A549 (cell line): Measurements from ENCODE around the gene ZDHHC22. TPM values are rescaled to one million over a fixed set of nuclear protein-coding genes. Genes with fewer than 3 reads are reported as not detected.

Experiments
- ATAC-seq, 2 experiments: fragments of 200-7000 bp in 1 of 2; fragments of >200 bp in 1 of 2; cut with Nextera tagmentation in 1 of 2; cut with Tn5 transposase in 1 of 2; 3 replicates each; pipeline versions ENCODE4 v1.8.0 to v1.9.1; 2018 to 2020; ENCODE audit warnings: mild to moderate bottlenecking in 1 of 2, moderate library complexity in 1 of 2
- CTCF ChIA-PET: fragments of 300-600 bp; sonication (Branson Sonifier 250); formaldehyde crosslinking; extraction: SDS; loops from one replicate; lab custom pipeline; 2021; ENCODE audit warnings: antibody characterized with exemption, inconsistent platforms; lab: Yijun Ruan, JAX
- POLR2A ChIA-PET: fragments of 350-600 bp; formaldehyde crosslinking; extraction: SDS; loops from one replicate; lab custom pipeline; 2021; ENCODE audit warnings: antibody characterized with exemption, inconsistent platforms; lab: Yijun Ruan, JAX
- DNase-seq, 2 experiments: peaks; one replicate each; pipeline versions ENCODE4 v3.0.0 to v3.0.0-alpha.2; 2011 to 2016; ENCODE audit warnings: low read depth in 1 of 2, low spot score in 1 of 2
- FAIRE-seq: peaks from 2 replicates; lab custom pipeline; 2011; peaks lifted over from hg19 to GRCh38; lab: Jason Lieb, UNC
- H3K27ac ChIP-seq, 2 experiments: fragments of >200 bp; sonication (Bioruptor Twin); formaldehyde crosslinking; 3 replicates each; pipeline ENCODE4 v1.5.1; 2016 to 2017
- H3K4me1 ChIP-seq: fragments of >200 bp; sonication (Bioruptor Twin); formaldehyde crosslinking; 3 replicates; pipeline ENCODE4 v1.6.1; 2016
- H3K4me2 ChIP-seq: fragments of >200 bp; sonication (Bioruptor Twin); formaldehyde crosslinking; 3 replicates; pipeline ENCODE4 v1.6.1; 2016
- H3K4me3 ChIP-seq: fragments of >200 bp; sonication (Bioruptor Twin); formaldehyde crosslinking; 3 replicates; pipeline ENCODE4 v1.5.1; 2016
- H3K9me3 ChIP-seq: fragments of >200 bp; sonication (Bioruptor Twin); formaldehyde crosslinking; 3 replicates; pipeline ENCODE4 v1.6.1; 2016
- CEBPB ChIP-seq, 2 experiments: fragments of >200 bp in 1 of 2; sonication (Bioruptor Twin) in 1 of 2; formaldehyde crosslinking in 1 of 2; IDR thresholded peaks; 2 replicates each; pipeline ENCODE4 v1.6.1; 2012 to 2016
- FOSL2 ChIP-seq, 2 experiments: fragments of 450-650 bp in 1 of 2; fragments of >200 bp in 1 of 2; sonication (Bioruptor Twin) in 1 of 2; formaldehyde crosslinking; IDR thresholded peaks; 2 replicates each; pipeline versions ENCODE4 v1.5.0 to v1.6.1; 2016 to 2020; ENCODE audit warnings: mild to moderate bottlenecking in 1 of 2, moderate library complexity in 1 of 2
- GATA3 ChIP-seq: IDR thresholded peaks from 2 replicates; pipeline ENCODE4 v1.6.1; 2012; ENCODE audit warnings: borderline replicate concordance
- HDAC2 ChIP-seq: fragments of 200-600 bp; sonication (generic); IDR thresholded peaks from 2 replicates; pipeline ENCODE4 v1.6.1; 2016
- HEYL ChIP-seq: fragments of 250-450 bp; sonication (Bioruptor Pico); IDR thresholded peaks from 2 replicates; pipeline ENCODE4 v1.8.0; 2021; ENCODE audit warnings: mild to moderate bottlenecking, moderate library complexity
- HOXB5 ChIP-seq: fragments of 250-450 bp; sonication (Bioruptor Pico); IDR thresholded peaks from 2 replicates; pipeline ENCODE4 v1.5.0; 2020; ENCODE audit warnings: mild to moderate bottlenecking, moderate library complexity
- KDM1A ChIP-seq: fragments of 200-600 bp; sonication (generic); IDR thresholded peaks from 2 replicates; pipeline ENCODE4 v1.6.1; 2016; ENCODE audit warnings: low read depth, mild to moderate bottlenecking
- KDM5A ChIP-seq: fragments of 200-600 bp; sonication (generic); IDR thresholded peaks from 2 replicates; pipeline ENCODE4 v1.6.1; 2016; ENCODE audit warnings: antibody characterized with exemption, mild to moderate bottlenecking
- MAFK ChIP-seq: fragments of 450-650 bp; IDR thresholded peaks from 2 replicates; pipeline ENCODE4 v1.6.1; 2014; ENCODE audit not compliant: partially characterized antibody
- MAZ ChIP-seq: fragments of 150-350 bp; IDR thresholded peaks from 2 replicates; pipeline ENCODE4 v1.6.1; 2014; ENCODE audit warnings: antibody characterized with exemption, low read depth, low read length, borderline replicate concordance
- MYC ChIP-seq: IDR thresholded peaks from 2 replicates; pipeline ENCODE4 v1.6.1; 2012; ENCODE audit warnings: mild to moderate bottlenecking, inconsistent platforms, low read length, improper control_type of control experiment, borderline replicate concordance
- PHF8 ChIP-seq: fragments of 200-600 bp; sonication (generic); IDR thresholded peaks from 2 replicates; pipeline ENCODE4 v1.6.1; 2016; ENCODE audit warnings: low read depth, mild to moderate bottlenecking, antibody characterized with exemption, moderate library complexity, borderline replicate concordance
- RAD21 ChIP-seq, 2 experiments: fragments of >200 bp in 1 of 2; sonication (Bioruptor Twin) in 1 of 2; formaldehyde crosslinking in 1 of 2; IDR thresholded peaks in 1 of 2; conservative IDR thresholded peaks in 1 of 2; 2 replicates in 1 of 2; 3 replicates in 1 of 2; pipeline ENCODE4 v1.6.1; 2012 to 2018; ENCODE audit warnings: inconsistent platforms in 1 of 2
- WGBS: methylation state at CpG from one replicate; pipeline ENCODE4 v1.1.6; 2017; ENCODE audit errors: missing lambda C conversion rate; 5-methylcytosine and 5-hydroxymethylcytosine counted together
- polyA plus RNA-seq, 4 experiments: library from polyadenylated mRNA; depleted of rRNA in 3 of 4; stranded (reverse); fragments of >200 nt; fragmentation: RNase III in 1 of 4; extraction: RNeasy Plus Mini Kit Qiagen cat#74134 plus additional on column Dnase treatment in 1 of 4; gene quantifications; 2 replicates in 3 of 4; 3 replicates in 1 of 4; pipeline ENCODE4 v1.2.3, GENCODE V29; 2011 to 2017
- TF ChIP-seq, protein P1 (sequence below): fragments of 200-600 bp; sonication (generic); IDR thresholded peaks from 2 replicates; pipeline ENCODE4 v1.6.1; 2016; ENCODE audit warnings: antibody characterized with exemption, mild to moderate bottlenecking, moderate library complexity
- TF ChIP-seq, protein P2 (sequence below): fragments of >200 bp; sonication (Bioruptor Twin); formaldehyde crosslinking; IDR thresholded peaks from 2 replicates; pipeline ENCODE4 v1.6.1; 2016
- TF ChIP-seq, protein P3 (sequence below): fragments of >200 bp; sonication (Bioruptor Twin); formaldehyde crosslinking; IDR thresholded peaks from 3 replicates; pipeline ENCODE4 v1.5.1; 2016

ZDHHC22 gene
- polyA plus RNA-seq, 2 of the 4 experiments (the other 2 are of a cell fraction) = 0.04 to 0.23 TPM

DNA sequence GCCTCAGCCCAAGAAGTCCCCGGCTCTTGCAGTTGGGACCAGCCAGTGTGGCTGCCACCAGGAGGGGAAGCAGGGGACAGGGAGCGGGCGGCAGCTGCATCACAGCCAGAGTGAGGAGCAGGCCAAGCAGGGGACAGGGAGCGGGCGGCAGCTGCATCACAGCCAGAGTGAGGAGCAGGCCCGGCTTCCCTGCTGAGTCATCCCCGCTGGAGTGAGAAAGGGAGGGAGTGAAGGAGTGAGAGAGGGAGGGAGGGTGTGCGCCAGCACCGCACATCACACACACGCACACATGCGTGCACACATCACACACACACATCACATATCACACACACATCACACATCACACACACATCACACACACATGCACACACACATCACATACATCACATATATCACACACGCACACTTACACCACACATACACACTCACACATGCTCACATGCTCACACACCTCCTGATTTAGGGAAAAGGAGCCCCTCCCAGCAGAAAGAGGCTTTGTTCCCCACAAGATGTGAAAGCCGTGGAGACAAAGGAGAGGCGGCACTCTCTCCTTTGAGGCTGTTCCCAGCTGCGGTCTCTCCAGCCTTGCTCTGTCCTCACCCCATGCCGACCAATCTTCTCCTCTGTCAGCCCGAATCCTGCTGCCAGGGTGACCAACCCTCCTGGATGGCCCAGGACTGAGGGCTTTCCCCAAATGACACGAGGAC lies 16.7 kb upstream of the ZDHHC22 start:
- H3K4me3 ChIP-seq = no peak overlapping the region
- DNase-seq (peak in 1 of 2 experiments; percentile 52), ATAC-seq (peak; percentile 89 to 93), FAIRE-seq (peak; percentile 67)
- ChIA-PET CTCF (interaction anchor here (0.7 to 1.1 kb wide), 2 partner anchors 30 to 158 kb away, joined by 3 to 4 read pairs; no protein-coding TSS in a partner anchor), POLR2A (no interaction called here)
- TF ChIP-seq MAFK (peak; percentile 79), FOSL2 (IDR thresholded peaks at IDR 0.05) (no peak), FOSL2 (CRISPR knock-in tag; IDR thresholded peaks at IDR 0.05) (peak; percentile 67), KDM1A (no peak)
- H3K27ac ChIP-seq = peak overlapping the region; percentile 73 to 90
- peaks cover 12% of the 10 kb centered on the region for H3K4me1 ChIP-seq
- H3K4me2 ChIP-seq = peak overlapping the region; percentile 41
- H3K9me3 ChIP-seq = no peaks in the 10 kb centered on the region
- 65% methylated on average over 17 of the region's 18 CpGs for WGBS

DNA sequence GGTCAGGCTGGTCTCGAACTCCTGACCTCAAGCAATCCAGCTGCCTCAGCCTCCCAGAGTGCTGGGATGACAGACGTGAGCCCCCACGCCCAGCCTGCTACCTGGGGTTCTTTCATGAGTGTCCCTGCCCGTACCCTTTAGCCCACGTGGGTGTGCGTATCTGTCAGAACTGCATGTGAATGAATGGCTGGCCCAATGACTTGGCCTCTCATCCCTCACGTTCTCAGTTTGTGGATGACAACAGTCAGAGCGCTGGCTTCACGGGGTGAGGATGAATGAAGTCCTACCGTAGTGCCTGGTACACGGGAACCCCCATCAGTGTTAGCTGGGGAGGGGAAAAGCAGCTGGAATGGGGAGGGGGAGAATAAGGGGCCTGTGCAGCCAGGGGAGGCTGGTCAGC lies 16.1 kb upstream of the ZDHHC22 start:
- 86% methylated on average over 11 of the region's 11 CpGs for WGBS
- no peaks in the 10 kb centered on the region for H3K9me3 ChIP-seq
- TF ChIP-seq, protein P1, sequence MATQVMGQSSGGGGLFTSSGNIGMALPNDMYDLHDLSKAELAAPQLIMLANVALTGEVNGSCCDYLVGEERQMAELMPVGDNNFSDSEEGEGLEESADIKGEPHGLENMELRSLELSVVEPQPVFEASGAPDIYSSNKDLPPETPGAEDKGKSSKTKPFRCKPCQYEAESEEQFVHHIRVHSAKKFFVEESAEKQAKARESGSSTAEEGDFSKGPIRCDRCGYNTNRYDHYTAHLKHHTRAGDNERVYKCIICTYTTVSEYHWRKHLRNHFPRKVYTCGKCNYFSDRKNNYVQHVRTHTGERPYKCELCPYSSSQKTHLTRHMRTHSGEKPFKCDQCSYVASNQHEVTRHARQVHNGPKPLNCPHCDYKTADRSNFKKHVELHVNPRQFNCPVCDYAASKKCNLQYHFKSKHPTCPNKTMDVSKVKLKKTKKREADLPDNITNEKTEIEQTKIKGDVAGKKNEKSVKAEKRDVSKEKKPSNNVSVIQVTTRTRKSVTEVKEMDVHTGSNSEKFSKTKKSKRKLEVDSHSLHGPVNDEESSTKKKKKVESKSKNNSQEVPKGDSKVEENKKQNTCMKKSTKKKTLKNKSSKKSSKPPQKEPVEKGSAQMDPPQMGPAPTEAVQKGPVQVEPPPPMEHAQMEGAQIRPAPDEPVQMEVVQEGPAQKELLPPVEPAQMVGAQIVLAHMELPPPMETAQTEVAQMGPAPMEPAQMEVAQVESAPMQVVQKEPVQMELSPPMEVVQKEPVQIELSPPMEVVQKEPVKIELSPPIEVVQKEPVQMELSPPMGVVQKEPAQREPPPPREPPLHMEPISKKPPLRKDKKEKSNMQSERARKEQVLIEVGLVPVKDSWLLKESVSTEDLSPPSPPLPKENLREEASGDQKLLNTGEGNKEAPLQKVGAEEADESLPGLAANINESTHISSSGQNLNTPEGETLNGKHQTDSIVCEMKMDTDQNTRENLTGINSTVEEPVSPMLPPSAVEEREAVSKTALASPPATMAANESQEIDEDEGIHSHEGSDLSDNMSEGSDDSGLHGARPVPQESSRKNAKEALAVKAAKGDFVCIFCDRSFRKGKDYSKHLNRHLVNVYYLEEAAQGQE = no peak
- TF ChIP-seq HEYL (CRISPR knock-in tag) = no peak
- no peak for TF ChIP-seq MYC
- TF ChIP-seq PHF8 = no peak
- no peak for TF ChIP-seq HDAC2
- TF ChIP-seq FOSL2 (IDR thresholded peaks at IDR 0.05) = no peak
- TF ChIP-seq FOSL2 (CRISPR knock-in tag; IDR thresholded peaks at IDR 0.05) = no peak
- TF ChIP-seq MAZ = no peak
- TF ChIP-seq, protein P2, sequence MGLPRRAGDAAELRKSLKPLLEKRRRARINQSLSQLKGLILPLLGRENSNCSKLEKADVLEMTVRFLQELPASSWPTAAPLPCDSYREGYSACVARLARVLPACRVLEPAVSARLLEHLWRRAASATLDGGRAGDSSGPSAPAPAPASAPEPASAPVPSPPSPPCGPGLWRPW = no peak
- no peak for TF ChIP-seq CEBPB (IDR thresholded peaks at IDR 0.05)
- TF ChIP-seq, protein P3, sequence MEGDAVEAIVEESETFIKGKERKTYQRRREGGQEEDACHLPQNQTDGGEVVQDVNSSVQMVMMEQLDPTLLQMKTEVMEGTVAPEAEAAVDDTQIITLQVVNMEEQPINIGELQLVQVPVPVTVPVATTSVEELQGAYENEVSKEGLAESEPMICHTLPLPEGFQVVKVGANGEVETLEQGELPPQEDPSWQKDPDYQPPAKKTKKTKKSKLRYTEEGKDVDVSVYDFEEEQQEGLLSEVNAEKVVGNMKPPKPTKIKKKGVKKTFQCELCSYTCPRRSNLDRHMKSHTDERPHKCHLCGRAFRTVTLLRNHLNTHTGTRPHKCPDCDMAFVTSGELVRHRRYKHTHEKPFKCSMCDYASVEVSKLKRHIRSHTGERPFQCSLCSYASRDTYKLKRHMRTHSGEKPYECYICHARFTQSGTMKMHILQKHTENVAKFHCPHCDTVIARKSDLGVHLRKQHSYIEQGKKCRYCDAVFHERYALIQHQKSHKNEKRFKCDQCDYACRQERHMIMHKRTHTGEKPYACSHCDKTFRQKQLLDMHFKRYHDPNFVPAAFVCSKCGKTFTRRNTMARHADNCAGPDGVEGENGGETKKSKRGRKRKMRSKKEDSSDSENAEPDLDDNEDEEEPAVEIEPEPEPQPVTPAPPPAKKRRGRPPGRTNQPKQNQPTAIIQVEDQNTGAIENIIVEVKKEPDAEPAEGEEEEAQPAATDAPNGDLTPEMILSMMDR = no peak
- TF ChIP-seq KDM5A = no peak
- no peak for TF ChIP-seq GATA3
- TF ChIP-seq RAD21 (conservative IDR thresholded peaks at IDR 0.05 in 1 of 2, IDR thresholded peaks at IDR 0.05 in 1 of 2) = no peak
- peaks cover 12% of the 10 kb centered on the region for H3K4me1 ChIP-seq
- POLR2A ChIA-PET = no interaction called here
- no peak overlapping the region for H3K4me3 ChIP-seq
- H3K4me2 ChIP-seq = peak overlapping the region; percentile 41
- no peak for FAIRE-seq
- peak overlapping the region; percentile 73 to 90 for H3K27ac ChIP-seq
- DNase-seq = no peak
- CTCF ChIA-PET = interaction anchor here (0.7 to 7.6 kb wide), 4 partner anchors 31 to 158 kb away, joined by 3 to 116 read pairs (median 4); no protein-coding TSS in a partner anchor
- ATAC-seq = no peak

DNA sequence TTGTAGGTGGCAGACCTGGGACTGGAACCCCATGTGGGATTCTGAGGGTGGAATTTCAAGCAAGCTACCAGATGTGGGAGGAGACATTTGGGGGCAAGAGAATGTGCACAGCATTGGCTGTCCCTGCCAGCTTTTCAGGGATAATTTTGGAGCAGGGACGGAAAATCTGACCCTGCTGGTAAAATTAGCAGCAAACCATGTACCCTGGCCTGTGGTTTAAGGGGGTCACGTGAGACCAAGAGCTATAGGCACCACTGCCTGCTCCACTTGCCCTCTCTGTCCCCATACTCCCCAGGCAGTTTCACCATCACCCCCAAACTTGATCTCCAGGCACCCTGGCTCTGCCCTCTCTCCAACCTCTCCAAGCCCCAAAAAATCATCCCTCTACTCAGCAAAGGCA lies 13.5 kb upstream of the ZDHHC22 start:
- ChIA-PET POLR2A (no interaction called here), CTCF (interaction anchor here (0.8 to 7.6 kb wide), 11 partner anchors 8 to 393 kb away, joined by 3 to 116 read pairs (median 5); partner anchors contain the start of genes GSTZ1, POMT2, TMEM63C and ZDHHC22)
- TF ChIP-seq HOXB5 = no peak
- 60% methylated on average over 2 of the region's 2 CpGs for WGBS
- no peaks in the 10 kb centered on the region for H3K9me3 ChIP-seq
- FAIRE-seq (no peak), ATAC-seq (no peak), DNase-seq (no peak)
- peaks cover 12% of the 10 kb centered on the region for H3K4me1 ChIP-seq
- H3K4me2 ChIP-seq = no peak overlapping the region
- H3K27ac ChIP-seq = no peak overlapping the region
- H3K4me3 ChIP-seq = no peak overlapping the region
